ENCODE results near the gene CTSA.
A peak's percentile ranks its signal among the peaks of the same experiment; 100 is the strongest.
"Not testable (repeated sequence)": the region's sequence is repeated elsewhere in the genome, so short reads cannot be mapped to it uniquely, and the experiment has no call there.

CTSA gene

GRCh38 chr20:45859916-45860315 is 31.2 kb upstream of the CTSA start:
- no peak for DNase-seq (ENCODE audit: low spot score in 2 of 2)
- H3K27ac Mint-ChIP-seq = no peak overlapping the region
- H3K4me3 Mint-ChIP-seq = no peak overlapping the region
- peaks cover 36% of the 10 kb centered on the region for H3K4me1 Mint-ChIP-seq
- no peaks in the 10 kb centered on the region for H3K36me3 Mint-ChIP-seq
- no peak for ATAC-seq
- H3K9me3 Mint-ChIP-seq = no peaks in the 10 kb centered on the region

- DNase-seq (ENCODE audit: low spot score in 2 of 2) (no peak), ATAC-seq (no peak)
- H3K4me1 Mint-ChIP-seq = peaks cover 36% of the 10 kb centered on the region
- no peaks in the 10 kb centered on the region for H3K36me3 Mint-ChIP-seq
- no peak overlapping the region for H3K27ac Mint-ChIP-seq
- H3K9me3 Mint-ChIP-seq = no peaks in the 10 kb centered on the region
- no peak overlapping the region for H3K4me3 Mint-ChIP-seq
These were observed 30.4 kb upstream of the CTSA start for GRCh38 chr20:45860560-45861220.

DNA sequence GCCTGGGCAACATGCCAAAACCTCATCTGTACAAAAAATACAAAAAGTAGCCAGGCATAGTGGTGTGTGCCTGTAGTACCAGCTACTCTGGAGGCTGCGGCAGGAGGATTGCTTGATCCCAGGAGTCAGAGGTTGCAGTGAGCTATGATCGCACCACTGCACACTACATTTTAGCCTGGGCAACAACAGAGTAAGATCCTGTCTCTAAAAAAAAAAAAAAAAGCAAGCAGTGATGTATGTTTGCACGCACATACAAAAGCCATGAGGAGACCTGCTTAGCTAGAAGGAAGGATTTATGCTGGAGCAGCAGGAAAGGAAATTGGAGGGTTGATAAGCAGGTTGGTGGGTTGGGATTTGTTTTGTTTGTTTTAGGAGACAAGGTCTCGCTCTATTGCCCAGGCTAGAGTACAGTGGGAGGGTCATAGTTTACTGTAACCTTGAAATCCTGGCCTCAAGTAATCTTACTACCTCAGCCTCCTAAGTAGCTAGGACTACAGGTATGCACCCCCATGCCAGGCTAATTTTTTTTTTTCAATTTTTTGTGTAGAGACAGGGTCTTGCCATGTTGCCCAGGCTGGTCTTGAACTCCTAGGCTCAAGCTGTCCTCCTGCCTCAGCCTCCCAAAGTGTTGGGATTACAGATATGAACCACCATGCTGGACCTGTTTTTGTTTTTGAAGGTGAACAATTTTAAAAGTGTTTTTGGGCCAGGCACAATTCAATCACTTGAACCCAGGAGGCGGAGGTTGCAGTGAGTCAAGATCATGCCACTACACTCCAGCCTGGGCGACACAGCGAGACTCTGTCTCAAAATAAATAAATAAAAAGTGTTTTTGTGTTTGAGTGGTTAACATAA is 29.7 kb upstream of the CTSA start:
- H3K4me1 Mint-ChIP-seq = peaks cover 30% of the 10 kb centered on the region
- H3K9me3 Mint-ChIP-seq = no peaks in the 10 kb centered on the region
- ATAC-seq (no peak), DNase-seq (ENCODE audit: low spot score in 2 of 2) (no peak)
- no peak overlapping the region for H3K27ac Mint-ChIP-seq
- no peaks in the 10 kb centered on the region for H3K36me3 Mint-ChIP-seq
- H3K4me3 Mint-ChIP-seq = no peak overlapping the region

DNA sequence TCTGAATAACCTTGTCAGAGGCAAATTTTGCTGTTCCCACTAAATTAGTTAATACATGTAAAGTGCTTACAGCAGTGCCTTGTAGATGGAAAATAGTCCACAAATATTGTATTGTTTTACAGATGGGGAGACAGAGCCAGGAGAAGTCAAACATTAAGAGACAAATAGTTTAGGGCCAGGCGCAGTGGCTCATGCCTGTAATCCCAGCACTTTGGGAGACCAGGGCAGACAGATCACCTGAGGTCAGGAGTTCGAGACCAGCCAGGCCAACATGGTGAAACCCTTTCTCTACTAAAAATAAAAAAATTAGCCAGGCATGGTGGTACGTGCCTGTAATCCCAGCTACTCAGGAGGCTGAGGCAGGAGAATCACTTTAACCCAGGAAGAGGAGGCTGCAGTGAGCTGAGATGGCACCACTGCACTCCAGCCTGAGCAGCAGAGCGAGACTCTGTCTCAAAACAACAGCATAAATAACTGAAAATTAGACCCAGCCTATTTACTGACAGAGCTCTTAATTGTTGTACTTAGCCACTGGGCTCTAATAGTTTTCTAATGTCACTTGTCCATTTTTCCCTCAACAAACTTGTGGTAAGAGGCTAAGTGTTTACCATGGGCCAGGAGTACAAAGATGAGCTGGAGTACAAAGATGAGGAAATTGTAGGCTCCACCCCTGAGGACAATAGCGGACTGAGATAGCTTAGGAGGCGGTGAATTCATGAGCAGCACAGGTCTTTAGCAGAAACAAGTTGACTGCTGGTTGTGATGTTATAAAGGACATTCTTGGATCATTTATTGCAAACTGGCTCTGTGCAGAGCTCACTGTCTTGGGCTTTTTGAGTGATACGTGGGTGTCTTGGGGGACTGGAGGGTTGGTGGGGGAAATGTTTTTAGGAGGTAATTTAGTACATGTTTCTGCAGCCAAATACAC is 27.3 kb upstream of the CTSA start:
- DNase-seq (ENCODE audit: low spot score in 2 of 2) = no peak
- ATAC-seq = no peak

GRCh38 chr20:45866454-45866853 is 24.7 kb upstream of the CTSA start:
- H3K4me3 Mint-ChIP-seq = no peak overlapping the region
- DNase-seq (ENCODE audit: low spot score in 2 of 2) = no peak
- H3K36me3 Mint-ChIP-seq = no peaks in the 10 kb centered on the region
- H3K27ac Mint-ChIP-seq = no peak overlapping the region
- H3K4me1 Mint-ChIP-seq = no peaks in the 10 kb centered on the region
- no peak for ATAC-seq
- H3K9me3 Mint-ChIP-seq = no peaks in the 10 kb centered on the region

More for the DNA sequence above, 27.3 kb upstream of the CTSA start:
- H3K9me3 Mint-ChIP-seq = no peaks in the 10 kb centered on the region
- peaks cover 16% of the 10 kb centered on the region for H3K4me1 Mint-ChIP-seq
- H3K36me3 Mint-ChIP-seq = no peaks in the 10 kb centered on the region
- no peak overlapping the region for H3K4me3 Mint-ChIP-seq
- H3K27ac Mint-ChIP-seq = no peak overlapping the region

GRCh38 chr20:45867136-45867818 is 23.9 kb upstream of the CTSA start:
- Mint-ChIP-seq H3K36me3 (no peaks in the 10 kb centered on the region), H3K27ac (no peak overlapping the region), H3K4me1 (no peaks in the 10 kb centered on the region), H3K4me3 (no peak overlapping the region), H3K9me3 (no peaks in the 10 kb centered on the region)
- ATAC-seq (no peak), DNase-seq (ENCODE audit: low spot score in 2 of 2) (no peak)

GRCh38 chr20:45867819-45868176 is 23.3 kb upstream of the CTSA start:
- ATAC-seq (no peak), DNase-seq (ENCODE audit: low spot score in 2 of 2) (no peak)
- Mint-ChIP-seq H3K36me3 (no peaks in the 10 kb centered on the region), H3K9me3 (no peaks in the 10 kb centered on the region), H3K4me1 (no peaks in the 10 kb centered on the region), H3K4me3 (no peak overlapping the region), H3K27ac (no peak overlapping the region)

DNA sequence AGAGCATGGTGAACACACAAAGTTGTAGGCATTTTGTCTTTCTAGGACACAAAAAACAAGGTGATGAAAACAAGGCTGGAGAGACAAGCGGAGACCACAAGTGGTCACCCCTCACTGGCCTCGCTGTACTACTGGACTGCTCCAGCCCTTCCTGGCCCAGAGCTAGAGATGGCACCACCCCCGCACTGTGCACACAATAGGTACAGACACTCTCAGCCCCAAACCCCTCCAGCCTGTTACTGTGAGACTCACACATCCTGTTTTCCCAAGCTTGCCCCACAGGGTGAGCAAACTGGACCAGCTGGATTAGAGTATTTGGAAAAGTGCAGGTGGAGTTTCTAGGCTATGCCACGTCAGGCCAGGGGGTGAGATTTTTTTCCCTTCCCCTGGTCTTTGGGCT is 18.5 kb upstream of the CTSA start:
- DNase-seq (ENCODE audit: low spot score in 2 of 2) (no peak), ATAC-seq (no peak)
- H3K27ac Mint-ChIP-seq = no peak overlapping the region
- H3K36me3 Mint-ChIP-seq = no peaks in the 10 kb centered on the region
- H3K9me3 Mint-ChIP-seq = no peaks in the 10 kb centered on the region
- H3K4me1 Mint-ChIP-seq = no peaks in the 10 kb centered on the region
- no peak overlapping the region for H3K4me3 Mint-ChIP-seq

DNA sequence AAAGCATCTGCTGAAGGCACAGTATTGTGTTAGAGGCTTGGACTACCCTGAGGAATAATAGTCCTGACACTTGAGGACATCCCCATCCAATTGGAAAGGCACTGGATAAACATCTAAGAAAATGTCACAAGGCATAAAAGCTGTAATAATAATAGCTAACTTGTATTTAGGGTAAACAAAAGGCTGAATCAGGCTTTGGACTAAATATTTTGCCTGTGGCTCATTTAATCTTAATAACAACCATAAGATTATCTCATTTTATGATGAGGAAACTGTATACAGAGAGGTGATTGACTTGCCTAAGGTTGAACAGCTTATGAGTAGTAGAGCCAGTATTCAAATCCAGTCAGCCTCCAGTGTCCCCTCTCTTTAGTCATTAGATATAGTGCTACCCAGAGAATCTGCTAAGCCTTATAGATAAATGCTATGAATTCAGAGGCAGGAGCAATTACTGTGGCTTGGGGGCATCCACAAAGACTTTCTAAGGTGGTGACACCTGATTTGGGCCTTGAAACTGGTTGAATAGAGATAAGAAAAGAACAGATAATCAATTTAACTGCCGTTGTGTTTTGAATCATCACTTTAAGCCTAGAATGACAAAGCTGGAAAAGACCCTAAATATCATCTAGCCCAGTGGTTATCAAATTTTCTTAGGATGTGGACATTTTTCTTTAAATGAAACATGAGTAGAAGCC is 17.6 kb upstream of the CTSA start:
- ATAC-seq = no peak
- Mint-ChIP-seq H3K27ac (no peak overlapping the region), H3K4me3 (no peak overlapping the region), H3K4me1 (no peaks in the 10 kb centered on the region), H3K9me3 (no peaks in the 10 kb centered on the region), H3K36me3 (no peaks in the 10 kb centered on the region)
- no peak for DNase-seq (ENCODE audit: low spot score in 2 of 2)

DNA sequence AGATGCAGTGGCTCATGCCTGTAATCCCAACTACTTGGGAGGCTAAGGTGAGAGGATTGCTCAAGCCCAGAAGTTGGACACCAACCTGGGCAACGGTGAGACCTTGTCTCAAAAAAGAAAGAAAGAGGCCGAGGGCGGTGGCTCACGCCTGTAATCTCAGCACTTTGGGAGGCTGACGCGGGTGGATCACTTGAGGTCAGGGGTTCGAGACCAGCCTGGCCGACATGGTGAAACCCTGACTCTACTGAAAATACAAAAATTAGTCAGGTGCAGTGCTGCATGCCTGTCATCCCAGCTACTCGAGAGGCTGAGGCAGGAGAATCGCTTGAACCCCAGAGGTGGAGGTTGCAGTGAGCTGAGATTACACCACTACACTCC is 17.0 kb upstream of the CTSA start:
- not testable (repeated sequence) for H3K27ac Mint-ChIP-seq; ATAC-seq; H3K4me3 Mint-ChIP-seq; DNase-seq (ENCODE audit: low spot score in 2 of 2); H3K36me3 Mint-ChIP-seq; H3K9me3 Mint-ChIP-seq; H3K4me1 Mint-ChIP-seq

GRCh38 chr20:45874576-45874975 is 16.6 kb upstream of the CTSA start:
- no peaks in the 10 kb centered on the region for H3K9me3 Mint-ChIP-seq
- DNase-seq (ENCODE audit: low spot score in 2 of 2) (no peak), ATAC-seq (no peak)
- no peak overlapping the region for H3K27ac Mint-ChIP-seq
- H3K4me1 Mint-ChIP-seq = no peaks in the 10 kb centered on the region
- no peak overlapping the region for H3K4me3 Mint-ChIP-seq
- no peaks in the 10 kb centered on the region for H3K36me3 Mint-ChIP-seq

DNA sequence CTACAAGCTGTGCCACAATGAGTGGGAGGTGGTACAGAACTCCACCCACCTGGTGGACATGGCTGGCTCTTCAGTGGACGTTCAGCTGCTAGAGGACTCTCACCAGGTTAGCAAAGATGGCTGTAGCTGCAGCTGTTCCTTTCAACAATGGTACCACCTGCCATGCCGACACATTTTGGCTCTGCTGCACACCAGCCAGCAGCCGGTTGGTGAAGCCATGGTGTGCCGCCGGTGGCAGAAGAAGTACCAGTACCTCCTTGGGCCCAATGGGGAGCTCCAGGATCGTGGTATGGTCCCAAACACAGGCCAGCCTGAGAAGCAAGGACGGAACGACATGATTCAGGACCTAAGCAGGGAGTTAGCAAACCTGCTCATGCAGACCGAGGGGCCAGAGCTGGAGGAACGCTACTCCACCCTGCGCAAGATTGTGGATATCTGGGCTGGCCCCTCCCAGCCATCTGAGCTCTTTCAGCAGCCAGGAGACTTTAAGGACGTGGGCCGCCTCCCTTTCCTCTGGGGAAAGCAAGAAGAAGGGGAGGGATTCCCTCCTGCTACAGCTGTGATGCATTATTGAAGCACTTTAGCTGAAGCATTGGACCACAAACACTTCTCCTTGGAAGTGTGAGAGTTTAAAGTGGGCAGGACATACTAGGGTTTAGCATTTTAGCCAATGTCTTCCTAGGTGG is 12.9 kb upstream of the CTSA start:
- ATAC-seq (no peak), DNase-seq (ENCODE audit: low spot score in 2 of 2) (no peak)
- H3K4me1 Mint-ChIP-seq = peaks cover 27% of the 10 kb centered on the region

DNA sequence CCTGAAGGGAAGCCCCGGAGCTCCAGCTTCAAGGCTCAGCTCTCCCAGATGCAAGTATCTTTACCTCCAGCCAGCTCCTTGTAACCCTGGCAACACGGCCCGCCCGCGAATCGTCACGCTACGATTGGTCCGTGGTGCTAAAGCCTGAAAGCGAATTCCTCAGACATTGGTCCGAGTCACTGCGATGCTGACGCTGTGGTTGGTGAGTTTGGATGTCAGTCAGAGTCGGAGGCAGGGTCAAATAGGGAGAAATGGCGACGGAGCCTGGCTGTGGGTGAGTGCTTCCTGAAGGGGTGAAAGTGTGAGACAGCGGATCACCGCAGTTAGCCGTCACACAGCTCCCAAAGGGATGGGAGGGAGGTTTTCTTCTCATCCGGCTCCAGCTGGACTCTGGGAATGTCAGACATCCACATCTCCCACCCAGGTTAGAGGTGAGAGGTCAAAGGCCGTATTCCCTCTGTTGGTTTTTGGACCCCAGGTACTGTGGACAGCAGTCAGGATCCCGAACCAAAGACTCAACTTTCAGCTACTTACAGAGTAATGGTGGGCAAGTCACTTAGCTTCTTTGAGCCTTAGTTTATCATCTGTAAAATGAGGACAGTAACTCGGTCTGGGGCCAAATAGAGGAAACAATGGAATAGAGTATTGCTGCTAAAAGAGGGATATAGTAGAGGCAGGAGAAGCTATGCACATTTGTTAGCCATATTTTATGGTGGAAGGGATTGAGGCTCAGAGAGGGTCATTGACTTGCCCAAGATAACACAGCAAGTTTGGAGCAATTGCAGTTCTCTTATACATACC is 9.9 kb upstream of the CTSA start, which contains the start of gene ZSWIM1:
TSS of gene ZSWIM1 (plus strand) at position 240 of the 801 bp plus-strand sequence. CDS start 1,366 bp downstream, outside the sequence.
- DNase-seq (ENCODE audit: low spot score in 2 of 2) (peak; percentile 97 to 100), ATAC-seq (peak; percentile 97)
- Mint-ChIP-seq H3K36me3 (peaks cover 14% of the 10 kb centered on the region), H3K9me3 (no peaks in the 10 kb centered on the region), H3K4me1 (peaks cover 44% of the 10 kb centered on the region), H3K4me3 (peak within 1 kb of the TSS; percentile 80), H3K27ac (peak within 1 kb of the TSS; percentile 90)

More for the DNA sequence above, 12.9 kb upstream of the CTSA start:
- peaks cover 9% of the 10 kb centered on the region for H3K36me3 Mint-ChIP-seq
- no peaks in the 10 kb centered on the region for H3K9me3 Mint-ChIP-seq
- no peak overlapping the region for H3K4me3 Mint-ChIP-seq
- no peak overlapping the region for H3K27ac Mint-ChIP-seq
